ENCODE measurements around the gene VPS37B.
"Not testable (repeated sequence)": the region's sequence is repeated elsewhere in the genome, so short reads cannot be mapped to it uniquely, and the experiment has no call there.

Gene VPS37B

DNA sequence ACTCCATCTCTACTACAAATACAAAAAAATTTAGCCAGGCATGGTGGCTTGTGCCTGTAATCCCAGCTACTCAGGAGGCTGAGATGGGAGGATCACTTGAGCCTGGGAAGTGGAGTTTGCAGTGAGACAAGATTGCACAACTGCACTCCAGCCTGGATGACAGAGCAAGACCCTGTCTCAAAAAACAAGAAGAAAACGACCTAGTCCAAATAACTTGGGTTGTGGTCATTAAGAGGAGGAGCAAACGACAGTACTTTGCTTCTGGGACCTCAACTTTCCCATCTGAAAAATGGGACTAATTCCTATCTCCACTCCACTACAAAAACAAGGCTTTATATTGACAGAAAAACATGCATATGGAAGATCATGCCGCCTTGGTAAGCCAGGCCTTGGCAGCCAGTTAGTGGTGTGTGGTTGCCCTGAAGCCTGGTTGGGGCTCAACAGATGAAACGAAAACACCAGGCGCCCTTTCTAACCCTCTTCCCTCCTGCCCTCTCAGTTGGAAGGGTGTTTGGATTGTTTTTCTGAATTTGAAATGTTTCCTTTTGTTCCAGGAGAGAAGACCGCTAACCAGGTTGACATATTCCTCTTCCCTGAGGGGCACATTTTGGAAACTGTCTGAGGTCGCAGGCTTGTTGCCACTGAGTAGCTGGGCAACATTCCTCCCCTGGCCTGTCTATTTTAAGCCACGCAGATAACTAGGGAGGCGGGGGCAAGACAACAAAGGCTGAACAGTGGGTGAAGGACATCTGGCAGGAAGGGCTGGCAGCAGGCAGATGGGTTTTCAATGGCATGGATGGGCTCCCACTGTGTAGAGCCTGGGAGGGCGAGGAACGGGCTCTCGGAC lies 13.7 kb upstream of the VPS37B start:
- no peak for DNase-seq (ENCODE audit: extremely low read depth, low read depth)
- TF ChIP-seq, protein P1, sequence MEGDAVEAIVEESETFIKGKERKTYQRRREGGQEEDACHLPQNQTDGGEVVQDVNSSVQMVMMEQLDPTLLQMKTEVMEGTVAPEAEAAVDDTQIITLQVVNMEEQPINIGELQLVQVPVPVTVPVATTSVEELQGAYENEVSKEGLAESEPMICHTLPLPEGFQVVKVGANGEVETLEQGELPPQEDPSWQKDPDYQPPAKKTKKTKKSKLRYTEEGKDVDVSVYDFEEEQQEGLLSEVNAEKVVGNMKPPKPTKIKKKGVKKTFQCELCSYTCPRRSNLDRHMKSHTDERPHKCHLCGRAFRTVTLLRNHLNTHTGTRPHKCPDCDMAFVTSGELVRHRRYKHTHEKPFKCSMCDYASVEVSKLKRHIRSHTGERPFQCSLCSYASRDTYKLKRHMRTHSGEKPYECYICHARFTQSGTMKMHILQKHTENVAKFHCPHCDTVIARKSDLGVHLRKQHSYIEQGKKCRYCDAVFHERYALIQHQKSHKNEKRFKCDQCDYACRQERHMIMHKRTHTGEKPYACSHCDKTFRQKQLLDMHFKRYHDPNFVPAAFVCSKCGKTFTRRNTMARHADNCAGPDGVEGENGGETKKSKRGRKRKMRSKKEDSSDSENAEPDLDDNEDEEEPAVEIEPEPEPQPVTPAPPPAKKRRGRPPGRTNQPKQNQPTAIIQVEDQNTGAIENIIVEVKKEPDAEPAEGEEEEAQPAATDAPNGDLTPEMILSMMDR (IDR thresholded peaks at IDR 0.05; ENCODE audit: low read depth, low read length, missing control alignments), result no peak
- no peak overlapping the region for H3K4me3 ChIP-seq (replicated peaks; ENCODE audit: low read depth, low read length)

DNA sequence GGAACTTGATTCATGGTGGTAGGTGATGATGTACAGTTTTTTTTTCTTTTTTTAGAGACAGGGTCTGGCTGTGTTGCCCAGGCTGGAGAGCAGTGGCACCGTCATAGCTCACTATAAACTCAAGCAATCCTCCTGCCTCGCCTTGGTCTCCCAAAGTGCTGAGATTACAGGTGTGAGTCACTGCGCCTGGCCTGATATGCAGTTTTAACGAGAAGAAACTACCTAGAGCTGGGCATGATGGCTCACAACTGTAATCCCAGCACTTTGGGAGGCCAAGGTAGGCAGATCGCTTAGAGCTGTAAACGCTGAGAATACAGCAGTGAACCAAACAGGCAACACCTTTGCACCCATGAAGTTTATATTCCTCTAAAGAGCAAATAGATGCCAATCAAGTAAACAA lies 13.0 kb upstream of the VPS37B start:
- DNase-seq (ENCODE audit: extremely low read depth, low read depth), result no peak
- TF ChIP-seq, protein P1 (IDR thresholded peaks at IDR 0.05; ENCODE audit: low read depth, low read length, missing control alignments), result no peak
- no peak overlapping the region for H3K4me3 ChIP-seq (replicated peaks; ENCODE audit: low read depth, low read length)

DNA sequence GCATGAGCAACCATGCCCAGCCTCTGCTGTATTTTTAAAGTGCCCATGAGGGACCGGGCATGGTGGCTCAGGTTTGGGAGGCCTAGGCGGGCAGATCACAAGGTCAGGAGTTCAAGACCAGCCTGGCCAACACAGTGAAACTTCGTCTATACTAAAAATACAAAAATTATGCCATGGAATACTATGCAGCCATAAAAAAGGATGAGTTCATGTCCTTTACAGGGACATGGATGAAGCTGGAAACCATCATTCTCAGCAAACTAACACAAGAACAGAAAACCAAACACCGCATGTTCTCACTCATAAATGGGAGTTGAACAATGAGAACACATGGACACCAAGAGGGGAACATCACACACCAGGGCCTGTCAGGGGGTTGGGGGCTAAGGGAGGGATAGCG lies 9.3 kb upstream of the VPS37B start:
- DNase-seq (ENCODE audit: extremely low read depth, low read depth); H3K4me3 ChIP-seq (replicated peaks; ENCODE audit: low read depth, low read length): not testable (repeated sequence)

DNA sequence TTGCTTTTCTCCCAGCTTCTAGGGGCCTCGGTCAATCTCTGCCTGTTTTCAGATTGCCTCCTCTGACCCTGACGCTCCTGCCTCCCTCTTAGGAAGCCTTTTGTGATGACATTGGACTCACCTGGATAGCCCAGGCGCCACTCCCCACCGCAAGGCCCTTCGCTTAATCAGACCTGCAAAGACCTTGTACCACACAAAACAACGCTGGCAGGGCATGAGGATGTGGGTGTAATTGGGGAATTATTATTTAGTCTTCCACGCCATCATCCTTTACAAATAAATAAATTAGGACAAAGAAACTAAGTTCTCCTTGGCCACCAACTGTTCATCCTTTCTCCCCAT lies 7.7 kb upstream of the VPS37B start:
- no peak for DNase-seq (ENCODE audit: extremely low read depth, low read depth)
- TF ChIP-seq, protein P1 (IDR thresholded peaks at IDR 0.05; ENCODE audit: low read depth, low read length, missing control alignments), result no peak
- H3K4me3 ChIP-seq (replicated peaks; ENCODE audit: low read depth, low read length), result no peak overlapping the region

DNA sequence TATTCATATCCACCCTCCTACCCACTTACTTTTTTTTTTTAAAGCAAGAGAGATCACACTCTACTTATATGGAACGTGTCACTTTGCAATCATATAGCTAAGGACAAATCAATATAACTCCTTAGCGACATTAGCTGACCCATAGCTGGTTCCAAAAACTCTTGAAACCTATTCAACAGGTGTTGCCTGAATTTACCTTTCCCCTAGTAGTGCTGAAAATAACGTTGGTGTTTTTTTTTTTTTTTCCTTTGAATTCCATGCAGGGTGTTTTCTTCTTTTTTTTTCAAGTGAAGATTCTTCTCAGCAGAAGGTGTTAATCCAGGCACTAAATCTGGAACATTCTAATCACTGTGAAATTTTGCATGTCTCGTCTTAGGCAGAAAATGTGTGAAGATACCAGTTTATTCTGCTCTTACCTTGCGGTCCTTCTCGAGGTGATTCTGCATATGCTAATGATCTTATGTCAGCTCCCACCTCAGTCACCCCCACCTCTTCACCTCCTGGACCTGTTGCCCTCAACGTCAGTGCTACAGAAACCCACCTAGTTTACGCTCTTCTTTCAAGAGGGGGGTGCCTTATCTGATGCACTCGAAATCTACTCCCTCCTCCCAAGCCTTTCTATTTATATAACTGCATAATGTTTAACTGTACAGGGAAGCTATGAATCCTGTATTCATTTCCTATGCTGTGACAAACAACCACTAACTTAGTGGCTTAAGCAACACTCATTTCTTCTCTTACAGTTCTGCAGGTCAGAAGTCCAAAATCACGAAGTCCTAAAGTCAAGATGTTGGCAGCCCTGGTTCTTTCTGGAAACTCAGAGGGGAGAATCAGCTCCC lies 7.1 kb upstream of the VPS37B start:
- no peak overlapping the region for H3K4me3 ChIP-seq (replicated peaks; ENCODE audit: low read depth, low read length)
- DNase-seq (ENCODE audit: extremely low read depth, low read depth), result no peak
- TF ChIP-seq, protein P1 (IDR thresholded peaks at IDR 0.05; ENCODE audit: low read depth, low read length, missing control alignments), result no peak

DNA sequence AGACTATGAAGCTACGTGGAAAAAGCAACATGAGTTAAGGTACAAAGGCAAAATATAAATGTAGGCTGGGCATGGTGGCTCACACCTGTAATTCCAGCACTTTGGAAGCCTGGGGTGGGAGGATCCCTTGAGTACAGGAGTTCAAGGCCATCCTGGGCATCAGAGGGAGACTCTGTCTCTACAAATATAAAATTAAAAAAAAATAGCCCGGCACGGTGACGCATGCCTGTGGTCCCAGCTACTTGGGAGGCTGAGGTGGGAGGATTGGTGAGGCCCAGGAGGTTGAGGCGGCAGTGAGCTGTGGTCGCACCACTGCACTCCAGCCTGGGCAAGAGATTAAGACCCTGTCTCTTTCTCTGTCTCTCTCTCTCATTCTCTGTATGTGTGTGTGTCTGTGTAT lies 4.0 kb upstream of the VPS37B start:
- no peak for DNase-seq (ENCODE audit: extremely low read depth, low read depth)
- TF ChIP-seq, protein P1 (IDR thresholded peaks at IDR 0.05; ENCODE audit: low read depth, low read length, missing control alignments), result no peak
- H3K4me3 ChIP-seq (replicated peaks; ENCODE audit: low read depth, low read length), result no peak overlapping the region

DNA sequence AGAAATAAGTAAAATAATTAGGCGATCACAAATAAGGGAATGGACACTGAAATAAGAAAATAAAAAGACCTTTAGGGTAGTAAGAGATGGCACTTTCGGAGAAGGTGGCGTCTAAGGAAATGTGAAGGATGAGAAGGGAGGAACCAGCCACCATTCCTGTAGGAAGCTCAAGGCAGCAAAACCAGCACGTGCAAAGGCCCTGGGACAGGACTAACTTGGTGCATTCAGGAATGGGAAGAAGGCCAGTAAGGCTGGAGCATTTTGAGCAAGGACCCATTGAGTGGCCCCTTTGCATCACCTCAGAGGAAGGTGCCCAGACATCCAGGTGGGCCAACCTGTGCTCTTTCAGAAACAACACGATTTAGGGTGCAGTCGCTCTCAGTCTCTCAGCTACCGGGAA lies 738 bp upstream of the VPS37B start:
- TF ChIP-seq, protein P1 (IDR thresholded peaks at IDR 0.05; ENCODE audit: low read depth, low read length, missing control alignments), result no peak
- H3K4me3 ChIP-seq (replicated peaks; ENCODE audit: low read depth, low read length), result no peak overlapping the region

More for the DNA sequence above, 738 bp upstream of the VPS37B start:
- DNase-seq (ENCODE audit: extremely low read depth, low read depth), result no peak

Data from HFF-Myc (cell line).